Measurements from ENCODE around the gene B4GALNT4. TPM values are rescaled to one million over a fixed set of nuclear protein-coding genes. Genes with fewer than 3 reads are reported as not detected.
"Not testable (repeated sequence)": the region's sequence is repeated elsewhere in the genome, so short reads cannot be mapped to it uniquely, and the experiment has no call there.

B4GALNT4 gene
- total RNA-seq, 1 experiment from 2014 or later, result 1.9 TPM

GRCh38 chr11:422249-422656 is 53.0 kb downstream of the B4GALNT4 start:
- no peak for DNase-seq
- no TSS peak for BruUV-seq (replicated peaks)
- Mint-ChIP-seq H3K27ac (ENCODE audit: unreplicated experiment) (no peak overlapping the region), H3K4me3 (ENCODE audit: low read depth, unreplicated experiment) (no peak overlapping the region), H3K36me3 (ENCODE audit: insufficient read depth, unreplicated experiment) (peaks cover 19% of the 10 kb centered on the region), H3K27me3 (ENCODE audit: unreplicated experiment) (no peaks in the 10 kb centered on the region), H3K4me1 (ENCODE audit: low read depth, unreplicated experiment) (peaks cover 7% of the 10 kb centered on the region), H3K9me3 (ENCODE audit: low read depth, unreplicated experiment) (peaks cover 5% of the 10 kb centered on the region)
- CTCF ChIA-PET, result no interaction called here
- intact Hi-C loops (cut with micrococcal nuclease; ENCODE audit: unreplicated experiment), result no loop called here
- TF ChIP-seq CTCF (IDR thresholded peaks at IDR 0.05; ENCODE audit: unreplicated experiment), result no peak

DNA sequence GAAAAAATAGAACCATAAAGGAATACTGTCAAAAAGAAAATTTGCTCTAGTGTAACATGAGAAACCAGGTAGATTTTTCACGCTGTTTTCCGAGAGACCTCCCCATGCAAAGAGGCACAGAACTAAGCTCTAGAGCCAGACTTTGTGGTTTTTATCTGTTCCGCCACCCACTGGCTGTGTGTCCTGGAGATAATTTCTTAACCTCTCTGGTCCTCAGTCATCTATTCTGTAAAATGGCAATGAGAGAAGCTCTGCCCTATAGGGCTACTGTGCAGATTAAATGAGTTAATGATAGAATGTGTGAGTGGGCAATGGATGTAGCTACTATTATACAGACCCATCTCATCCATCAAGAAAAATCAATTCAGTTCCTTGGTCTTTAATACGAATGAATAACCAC is 54.9 kb downstream of the B4GALNT4 start:
- no peak for DNase-seq
- peak overlapping the region; percentile 10 for H3K27ac Mint-ChIP-seq (ENCODE audit: unreplicated experiment)
- no TSS peak for BruUV-seq (replicated peaks)
- no peak for TF ChIP-seq CTCF (IDR thresholded peaks at IDR 0.05; ENCODE audit: unreplicated experiment)
- peaks cover 5% of the 10 kb centered on the region for H3K9me3 Mint-ChIP-seq (ENCODE audit: low read depth, unreplicated experiment)
- peaks cover 10% of the 10 kb centered on the region for H3K27me3 Mint-ChIP-seq (ENCODE audit: unreplicated experiment)
- H3K4me3 Mint-ChIP-seq (ENCODE audit: low read depth, unreplicated experiment), result no peak overlapping the region
- intact Hi-C loops (cut with micrococcal nuclease; ENCODE audit: unreplicated experiment), result no loop called here
- H3K36me3 Mint-ChIP-seq (ENCODE audit: insufficient read depth, unreplicated experiment), result peaks cover 20% of the 10 kb centered on the region
- CTCF ChIA-PET, result no interaction called here
- H3K4me1 Mint-ChIP-seq (ENCODE audit: low read depth, unreplicated experiment), result no peaks in the 10 kb centered on the region

DNA sequence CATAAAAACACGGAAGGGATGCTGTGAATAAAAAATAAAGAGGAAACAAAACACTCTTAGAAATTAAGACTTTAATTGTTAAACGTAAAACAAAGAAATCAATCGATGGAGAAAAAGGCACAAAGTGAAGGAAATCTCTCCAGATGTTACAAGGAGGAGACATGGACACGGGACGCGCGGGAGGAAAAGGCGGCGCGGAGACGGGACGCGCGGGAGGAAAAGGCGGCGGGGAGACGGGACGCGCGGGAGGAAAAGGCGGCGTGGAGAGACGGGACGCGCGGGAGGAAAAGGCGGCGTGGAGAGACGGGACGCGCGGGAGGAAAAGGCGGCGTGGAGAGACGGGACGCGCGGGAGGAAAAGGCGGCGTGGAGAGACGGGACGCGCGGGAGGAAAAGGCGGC is 55.5 kb downstream of the B4GALNT4 start:
- Mint-ChIP-seq H3K27ac (ENCODE audit: unreplicated experiment) (peak overlapping the region; percentile 10), H3K27me3 (ENCODE audit: unreplicated experiment) (peaks cover 10% of the 10 kb centered on the region), H3K36me3 (ENCODE audit: insufficient read depth, unreplicated experiment) (peaks cover 19% of the 10 kb centered on the region)
- H3K4me1 Mint-ChIP-seq (ENCODE audit: low read depth, unreplicated experiment); H3K4me3 Mint-ChIP-seq (ENCODE audit: low read depth, unreplicated experiment); BruUV-seq (replicated peaks); DNase-seq; intact Hi-C loops (cut with micrococcal nuclease; ENCODE audit: unreplicated experiment); H3K9me3 Mint-ChIP-seq (ENCODE audit: low read depth, unreplicated experiment); CTCF ChIA-PET: not testable (repeated sequence)

GRCh38 chr11:425301-425700 is 56.0 kb downstream of the B4GALNT4 start:
- H3K4me3 Mint-ChIP-seq (ENCODE audit: low read depth, unreplicated experiment), result no peak overlapping the region
- intact Hi-C loops (cut with micrococcal nuclease; ENCODE audit: unreplicated experiment), result no loop called here
- CTCF ChIA-PET, result no interaction called here
- peaks cover 5% of the 10 kb centered on the region for H3K9me3 Mint-ChIP-seq (ENCODE audit: low read depth, unreplicated experiment)
- DNase-seq, result no peak
- peaks cover 10% of the 10 kb centered on the region for H3K27me3 Mint-ChIP-seq (ENCODE audit: unreplicated experiment)
- peaks cover 15% of the 10 kb centered on the region for H3K36me3 Mint-ChIP-seq (ENCODE audit: insufficient read depth, unreplicated experiment)
- H3K4me1 Mint-ChIP-seq (ENCODE audit: low read depth, unreplicated experiment), result no peaks in the 10 kb centered on the region
- BruUV-seq (replicated peaks), result no TSS peak
- no peak for TF ChIP-seq CTCF (IDR thresholded peaks at IDR 0.05; ENCODE audit: unreplicated experiment)
- no peak overlapping the region for H3K27ac Mint-ChIP-seq (ENCODE audit: unreplicated experiment)

GRCh38 chr11:426851-427250 is 57.6 kb downstream of the B4GALNT4 start:
- peaks cover 15% of the 10 kb centered on the region for H3K36me3 Mint-ChIP-seq (ENCODE audit: insufficient read depth, unreplicated experiment)
- no peak for TF ChIP-seq CTCF (IDR thresholded peaks at IDR 0.05; ENCODE audit: unreplicated experiment)
- peaks cover 5% of the 10 kb centered on the region for H3K9me3 Mint-ChIP-seq (ENCODE audit: low read depth, unreplicated experiment)
- no peak overlapping the region for H3K27ac Mint-ChIP-seq (ENCODE audit: unreplicated experiment)
- no peaks in the 10 kb centered on the region for H3K4me1 Mint-ChIP-seq (ENCODE audit: low read depth, unreplicated experiment)
- CTCF ChIA-PET, result interaction anchor here (0.7 kb wide), 1 partner anchor 21 kb away, joined by 3 read pairs; no protein-coding TSS in a partner anchor
- H3K27me3 Mint-ChIP-seq (ENCODE audit: unreplicated experiment), result peaks cover 10% of the 10 kb centered on the region
- no peak overlapping the region for H3K4me3 Mint-ChIP-seq (ENCODE audit: low read depth, unreplicated experiment)
- intact Hi-C loops (cut with micrococcal nuclease; ENCODE audit: unreplicated experiment), result no loop called here
- DNase-seq, result no peak
- no TSS peak for BruUV-seq (replicated peaks)
